PC-3 (cell line): ENCODE data around the gene DACH2.

Source experiments
- EZH2 ChIP-seq: fragments of 300-600 bp; sonication (generic); IDR thresholded peaks from one replicate; pipeline ENCODE4 v1.6.1; 2017; ENCODE audit warnings: antibody characterized with exemption, mild to moderate bottlenecking, low read length; ENCODE audit not compliant: unreplicated experiment
- TF ChIP-seq, protein P1 (sequence below): fragments of 300-600 bp; sonication (generic); conservative IDR thresholded peaks from 2 replicates; pipeline ENCODE4 v1.5.1; 2017; ENCODE audit warnings: antibody characterized with exemption, low read depth, mild to moderate bottlenecking, low read length

DNA sequence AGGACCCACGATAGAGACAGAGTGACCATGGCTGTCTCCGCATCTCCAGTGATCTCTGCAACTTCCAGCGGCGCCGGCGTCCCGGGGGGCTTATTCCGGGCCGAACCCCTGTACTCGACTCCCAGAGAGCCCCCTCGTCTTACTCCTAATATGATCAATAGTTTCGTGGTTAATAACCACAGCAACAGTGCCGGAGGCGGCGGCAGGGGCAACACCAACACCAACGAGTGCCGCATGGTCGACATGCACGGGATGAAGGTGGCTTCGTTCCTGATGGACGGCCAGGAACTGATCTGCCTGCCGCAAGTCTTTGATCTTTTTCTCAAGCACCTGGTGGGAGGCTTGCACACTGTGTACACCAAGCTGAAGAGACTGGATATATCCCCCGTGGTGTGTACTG is 343 bp downstream of the DACH2 start:
- TF ChIP-seq, protein P1, sequence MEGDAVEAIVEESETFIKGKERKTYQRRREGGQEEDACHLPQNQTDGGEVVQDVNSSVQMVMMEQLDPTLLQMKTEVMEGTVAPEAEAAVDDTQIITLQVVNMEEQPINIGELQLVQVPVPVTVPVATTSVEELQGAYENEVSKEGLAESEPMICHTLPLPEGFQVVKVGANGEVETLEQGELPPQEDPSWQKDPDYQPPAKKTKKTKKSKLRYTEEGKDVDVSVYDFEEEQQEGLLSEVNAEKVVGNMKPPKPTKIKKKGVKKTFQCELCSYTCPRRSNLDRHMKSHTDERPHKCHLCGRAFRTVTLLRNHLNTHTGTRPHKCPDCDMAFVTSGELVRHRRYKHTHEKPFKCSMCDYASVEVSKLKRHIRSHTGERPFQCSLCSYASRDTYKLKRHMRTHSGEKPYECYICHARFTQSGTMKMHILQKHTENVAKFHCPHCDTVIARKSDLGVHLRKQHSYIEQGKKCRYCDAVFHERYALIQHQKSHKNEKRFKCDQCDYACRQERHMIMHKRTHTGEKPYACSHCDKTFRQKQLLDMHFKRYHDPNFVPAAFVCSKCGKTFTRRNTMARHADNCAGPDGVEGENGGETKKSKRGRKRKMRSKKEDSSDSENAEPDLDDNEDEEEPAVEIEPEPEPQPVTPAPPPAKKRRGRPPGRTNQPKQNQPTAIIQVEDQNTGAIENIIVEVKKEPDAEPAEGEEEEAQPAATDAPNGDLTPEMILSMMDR = no peak
- no peak for TF ChIP-seq EZH2
